AG10803 (cell line): ENCODE results near the gene RHOXF2.
"Not testable (repeated sequence)": the region's sequence is repeated elsewhere in the genome, so short reads cannot be mapped to it uniquely, and the experiment has no call there.

Experiments
- DNase-seq: peaks from one replicate; pipeline ENCODE4 v3.0.0; 2010; ENCODE audit warnings: low read depth
- H3K4me3 ChIP-seq: 2 replicates; pipeline ENCODE4 v1.5.1; 2011; ENCODE audit warnings: mild to moderate bottlenecking, low read length, control low read depth
- CTCF ChIP-seq: conservative IDR thresholded peaks from 2 replicates; pipeline ENCODE4 v1.5.1; 2011; ENCODE audit warnings: mild to moderate bottlenecking, low read length, control low read depth, inconsistent platforms

The RHOXF2 gene

GRCh38 chrX:120158313-120158712 lies at the start of gene RHOXF2:
Gene RHOXF2, plus strand, starts transcription at chrX:120158613. Its CDS starts 138 bp downstream, at chrX:120158751.
- not testable (repeated sequence) for DNase-seq

GRCh38 chrX:120109378-120109777 lies 49.0 kb upstream of the RHOXF2 start:
- TF ChIP-seq CTCF = no peak
- no peak overlapping the region for H3K4me3 ChIP-seq
- DNase-seq = no peak

More at GRCh38 chrX:120158313-120158712, at the start of gene RHOXF2:
- not testable (repeated sequence) for H3K4me3 ChIP-seq

DNA sequence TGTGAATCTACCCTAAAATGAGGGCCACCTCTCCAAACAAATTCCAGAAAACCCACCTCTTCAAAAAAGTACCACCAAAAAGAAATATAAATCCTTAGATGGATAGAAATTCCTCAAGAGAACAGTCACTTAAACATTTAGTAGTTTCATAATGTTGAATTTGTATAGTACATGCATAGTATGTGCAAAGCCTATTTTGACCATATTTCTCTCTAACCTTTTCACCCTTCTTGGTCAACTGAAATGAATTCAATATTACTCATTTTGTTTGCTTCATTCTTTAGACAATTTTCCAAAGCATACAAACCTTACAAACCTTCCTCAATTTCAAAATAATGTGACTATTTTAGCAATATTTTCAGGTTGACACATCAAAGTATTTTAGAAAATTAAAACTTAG lies 46.8 kb upstream of the RHOXF2 start:
- no peak overlapping the region for H3K4me3 ChIP-seq
- no peak for DNase-seq
- TF ChIP-seq CTCF = no peak

DNA sequence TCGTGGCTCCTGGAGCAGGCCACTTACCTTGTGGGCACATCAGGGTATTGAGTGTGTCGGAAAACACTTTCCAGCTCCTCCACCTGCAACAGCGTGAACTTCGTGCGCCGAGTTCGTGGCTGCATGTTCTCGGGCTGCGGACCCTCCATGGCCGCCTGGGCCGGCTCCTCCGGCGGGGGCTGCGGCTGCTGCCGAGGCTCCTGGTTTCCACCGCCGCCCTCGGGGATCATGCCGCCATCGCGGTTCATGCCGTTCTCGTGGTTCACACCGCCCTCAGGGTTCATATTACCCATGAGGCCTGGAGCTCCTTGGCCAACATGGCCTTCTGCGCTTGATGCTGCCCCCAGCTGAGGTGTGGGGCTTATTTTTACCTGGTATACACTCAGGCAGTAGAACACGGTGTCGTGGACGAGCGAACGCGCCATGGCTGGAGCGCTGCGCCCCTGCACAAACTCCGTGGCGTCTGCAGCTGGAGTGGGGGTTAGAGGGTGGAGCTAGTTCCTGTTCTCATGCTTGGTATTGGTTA lies 42.9 kb upstream of the RHOXF2 start, which contains the start of gene RHOXF1:
Gene RHOXF1 (minus strand): TSS at position 476 of the 526 bp plus-strand sequence. CDS start 51 bp downstream, at position 425.
- TF ChIP-seq CTCF = no peak
- H3K4me3 ChIP-seq = no peak within 1 kb of the TSS
- DNase-seq = no peak

- H3K4me3 ChIP-seq = no peak overlapping the region
- no peak for DNase-seq
- TF ChIP-seq CTCF = no peak
Measured at GRCh38 chrX:120120223-120120622, 38.2 kb upstream of the RHOXF2 start.

- TF ChIP-seq CTCF = no peak
- no peak for DNase-seq
- no peak overlapping the region for H3K4me3 ChIP-seq
Measured at GRCh38 chrX:120125444-120125843, 33.0 kb upstream of the RHOXF2 start.

DNA sequence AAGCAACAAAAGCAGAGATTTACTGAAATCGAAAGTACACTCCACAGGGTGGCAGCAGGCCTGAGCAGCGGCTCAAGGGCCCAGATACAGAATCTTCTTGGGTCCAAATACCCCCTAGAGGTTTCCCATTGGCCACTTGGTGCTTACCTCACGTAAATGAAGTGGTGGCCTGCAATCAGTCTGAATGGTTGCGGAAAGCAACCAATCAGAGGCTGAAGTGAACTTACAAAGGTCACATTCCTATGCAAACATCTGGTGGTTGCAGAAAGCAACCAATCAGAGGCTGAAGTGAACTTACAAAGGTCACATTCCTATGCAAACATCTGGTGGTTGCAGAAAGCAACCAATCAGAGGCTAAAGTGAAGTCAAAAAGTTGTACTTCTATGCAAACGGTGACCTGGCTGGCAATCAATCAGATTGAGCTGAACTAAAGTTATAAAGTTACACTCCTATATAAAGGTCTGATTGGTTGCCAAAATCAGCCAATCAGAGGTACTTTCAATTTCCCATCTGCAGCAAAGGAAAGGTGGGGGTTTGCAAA lies 30.0 kb upstream of the RHOXF2 start:
- H3K4me3 ChIP-seq, DNase-seq: not testable (repeated sequence)

DNA sequence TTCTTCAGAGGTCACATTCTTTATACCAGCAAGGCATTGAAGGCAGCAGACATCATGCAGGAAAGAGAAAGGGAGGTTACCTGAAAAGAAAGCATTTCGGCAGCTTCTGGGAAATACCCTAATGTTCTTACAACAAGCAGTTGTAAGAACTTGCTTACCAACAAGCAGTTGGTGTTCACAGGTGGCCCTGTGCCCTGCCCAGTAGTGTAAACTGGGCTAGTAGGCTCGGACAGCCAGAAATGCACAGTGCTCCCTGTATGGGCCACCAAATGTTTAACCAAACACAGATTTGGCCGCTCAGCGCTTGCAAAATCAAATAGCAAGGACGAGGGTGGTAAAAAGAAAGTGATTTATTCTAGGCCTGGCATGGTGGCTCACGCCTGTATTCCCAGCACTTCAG lies 22.3 kb upstream of the RHOXF2 start:
- no peak for TF ChIP-seq CTCF

More for the DNA sequence above, 22.3 kb upstream of the RHOXF2 start:
- DNase-seq = no peak
- no peak overlapping the region for H3K4me3 ChIP-seq
